ENCODE data around the gene EEPD1. TPM values are rescaled to one million over a fixed set of nuclear protein-coding genes. Genes with fewer than 3 reads are reported as not detected.
"Not testable (repeated sequence)": the region's sequence is repeated elsewhere in the genome, so short reads cannot be mapped to it uniquely, and the experiment has no call there.

EEPD1 gene
- total RNA-seq, 1 donor from 2014 or later: 7.1 TPM

- no peak for DNase-seq
- H3K27ac ChIP-seq (replicated peaks): peak overlapping the region; percentile 17
- no peak for TF ChIP-seq CTCF (IDR thresholded peaks at IDR 0.05; ENCODE audit: borderline replicate concordance)
- H3K4me1 ChIP-seq: peaks cover 23% of the 10 kb centered on the region
- H3K4me3 ChIP-seq: no peak overlapping the region
- intact Hi-C loops (cut with micrococcal nuclease): no loop called here
- no peaks in the 10 kb centered on the region for H3K36me3 ChIP-seq
- no peaks in the 10 kb centered on the region for H3K27me3 ChIP-seq (ENCODE audit: low read depth)
- H3K9me3 ChIP-seq (replicated peaks): no peaks in the 10 kb centered on the region
These were observed 91.4 kb downstream of the EEPD1 start for GRCh38 chr7:36244429-36244828.

GRCh38 chr7:36245684-36246299 is 92.7 kb downstream of the EEPD1 start:
- no peak for TF ChIP-seq CTCF (IDR thresholded peaks at IDR 0.05; ENCODE audit: borderline replicate concordance)
- Histone ChIP-seq H3K4me1 (peaks cover 23% of the 10 kb centered on the region), H3K36me3 (no peaks in the 10 kb centered on the region), H3K27ac (replicated peaks) (peak overlapping the region; percentile 55), H3K9me3 (replicated peaks) (no peaks in the 10 kb centered on the region), H3K4me3 (no peak overlapping the region), H3K27me3 (ENCODE audit: low read depth) (no peaks in the 10 kb centered on the region)
- intact Hi-C loops (cut with micrococcal nuclease): no loop called here
- no peak for DNase-seq

- intact Hi-C loops (cut with micrococcal nuclease): no loop called here
- H3K9me3 ChIP-seq (replicated peaks): peaks cover 13% of the 10 kb centered on the region
- no peaks in the 10 kb centered on the region for H3K27me3 ChIP-seq (ENCODE audit: low read depth)
- no peak for DNase-seq
- H3K36me3 ChIP-seq: peaks cover 2% of the 10 kb centered on the region
- TF ChIP-seq CTCF (IDR thresholded peaks at IDR 0.05; ENCODE audit: borderline replicate concordance): no peak
- no peak overlapping the region for H3K4me3 ChIP-seq
- peaks cover 22% of the 10 kb centered on the region for H3K4me1 ChIP-seq
- no peak overlapping the region for H3K27ac ChIP-seq (replicated peaks)
These were observed 96.0 kb downstream of the EEPD1 start for GRCh38 chr7:36249091-36249490.

GRCh38 chr7:36253699-36254098 is 100.6 kb downstream of the EEPD1 start:
- no peak overlapping the region for H3K4me3 ChIP-seq
- no peaks in the 10 kb centered on the region for H3K27me3 ChIP-seq (ENCODE audit: low read depth)
- intact Hi-C loops (cut with micrococcal nuclease): no loop called here
- TF ChIP-seq CTCF (IDR thresholded peaks at IDR 0.05; ENCODE audit: borderline replicate concordance): no peak
- H3K9me3 ChIP-seq (replicated peaks): peaks cover 30% of the 10 kb centered on the region
- H3K27ac ChIP-seq (replicated peaks): no peak overlapping the region
- H3K4me1 ChIP-seq: peaks cover 8% of the 10 kb centered on the region
- no peak for DNase-seq
- H3K36me3 ChIP-seq: peaks cover 3% of the 10 kb centered on the region

GRCh38 chr7:36258510-36259259 is 105.6 kb downstream of the EEPD1 start:
- H3K27ac ChIP-seq (replicated peaks): peak overlapping the region; percentile 13
- peaks cover 39% of the 10 kb centered on the region for H3K4me1 ChIP-seq
- H3K27me3 ChIP-seq (ENCODE audit: low read depth); H3K4me3 ChIP-seq; intact Hi-C loops (cut with micrococcal nuclease); H3K36me3 ChIP-seq: not testable (repeated sequence)
- peak; percentile 41 for DNase-seq
- H3K9me3 ChIP-seq (replicated peaks): peaks cover 21% of the 10 kb centered on the region

GRCh38 chr7:36260481-36260880 is 107.4 kb downstream of the EEPD1 start:
- H3K36me3 ChIP-seq: no peaks in the 10 kb centered on the region
- no peaks in the 10 kb centered on the region for H3K27me3 ChIP-seq (ENCODE audit: low read depth)
- H3K27ac ChIP-seq (replicated peaks): no peak overlapping the region
- H3K4me3 ChIP-seq: no peak overlapping the region
- peaks cover 5% of the 10 kb centered on the region for H3K9me3 ChIP-seq (replicated peaks)
- no peak for TF ChIP-seq CTCF (IDR thresholded peaks at IDR 0.05; ENCODE audit: borderline replicate concordance)
- peaks cover 56% of the 10 kb centered on the region for H3K4me1 ChIP-seq
- intact Hi-C loops (cut with micrococcal nuclease): no loop called here
- DNase-seq: no peak
